Neural progenitor cell (in vitro differentiated cells): ENCODE measurements around the gene AKAP6.

Source experiments
- EZH2phosphoT487 ChIP-seq: fragments of 200-600 bp; sonication (generic); IDR thresholded peaks from 2 replicates; pipeline ENCODE4 v1.6.1; 2017; ENCODE audit warnings: antibody characterized with exemption
- TF ChIP-seq, protein P1 (sequence below): fragments of 200-600 bp; sonication (generic); IDR thresholded peaks from 2 replicates; pipeline ENCODE4 v1.5.1; 2017; ENCODE audit warnings: antibody characterized with exemption, mild to moderate bottlenecking

GRCh38 chr14:32508281-32508680 is 179.2 kb downstream of the AKAP6 start:
- TF ChIP-seq EZH2phosphoT487 = no peak
- TF ChIP-seq, protein P1, sequence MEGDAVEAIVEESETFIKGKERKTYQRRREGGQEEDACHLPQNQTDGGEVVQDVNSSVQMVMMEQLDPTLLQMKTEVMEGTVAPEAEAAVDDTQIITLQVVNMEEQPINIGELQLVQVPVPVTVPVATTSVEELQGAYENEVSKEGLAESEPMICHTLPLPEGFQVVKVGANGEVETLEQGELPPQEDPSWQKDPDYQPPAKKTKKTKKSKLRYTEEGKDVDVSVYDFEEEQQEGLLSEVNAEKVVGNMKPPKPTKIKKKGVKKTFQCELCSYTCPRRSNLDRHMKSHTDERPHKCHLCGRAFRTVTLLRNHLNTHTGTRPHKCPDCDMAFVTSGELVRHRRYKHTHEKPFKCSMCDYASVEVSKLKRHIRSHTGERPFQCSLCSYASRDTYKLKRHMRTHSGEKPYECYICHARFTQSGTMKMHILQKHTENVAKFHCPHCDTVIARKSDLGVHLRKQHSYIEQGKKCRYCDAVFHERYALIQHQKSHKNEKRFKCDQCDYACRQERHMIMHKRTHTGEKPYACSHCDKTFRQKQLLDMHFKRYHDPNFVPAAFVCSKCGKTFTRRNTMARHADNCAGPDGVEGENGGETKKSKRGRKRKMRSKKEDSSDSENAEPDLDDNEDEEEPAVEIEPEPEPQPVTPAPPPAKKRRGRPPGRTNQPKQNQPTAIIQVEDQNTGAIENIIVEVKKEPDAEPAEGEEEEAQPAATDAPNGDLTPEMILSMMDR = no peak
